MM.1S (cell line): Measurements from ENCODE around the gene TIMM17B.

Source experiments
- CTCF ChIP-seq: fragments of 300-600 bp; sonication (generic); IDR thresholded peaks from 2 replicates; pipeline ENCODE4 v1.5.1; 2016; ENCODE audit warnings: antibody characterized with exemption, low read length, mixed read lengths
- EZH2 ChIP-seq: fragments of 300-600 bp; sonication (generic); optimal IDR thresholded peaks from 2 replicates; pipeline ENCODE3; 2017; ENCODE audit warnings: low read depth, mild to moderate bottlenecking, antibody characterized with exemption, low read length, mixed read lengths
- EZH2phosphoT487 ChIP-seq: fragments of 300-600 bp; sonication (generic); IDR thresholded peaks from 2 replicates; pipeline ENCODE4 v1.6.1; 2018; ENCODE audit warnings: antibody characterized with exemption, low read length

- no peak for TF ChIP-seq CTCF
- TF ChIP-seq EZH2phosphoT487 = no peak
- TF ChIP-seq EZH2 = no peak
These were observed 13.4 kb upstream of the TIMM17B start for GRCh38 chrX:48910926-48911411.
